Measurements from ENCODE around the gene PLIN5. TPM values are rescaled to one million over a fixed set of nuclear protein-coding genes. Genes with fewer than 3 reads are reported as not detected.

The PLIN5 gene
- total RNA-seq, 6 experiments from 2014 or later, result not detected

- H3K36me3 Mint-ChIP-seq (ENCODE audit: low read depth), result no peaks in the 10 kb centered on the region
- TF ChIP-seq CTCF (IDR thresholded peaks at IDR 0.05), result no peak
- no peaks in the 10 kb centered on the region for H3K4me1 Mint-ChIP-seq (ENCODE audit: low read depth)
- H3K9me3 Mint-ChIP-seq, result no peaks in the 10 kb centered on the region
- DNase-seq, result no peak
- H3K4me3 Mint-ChIP-seq, result no peak overlapping the region
- no peaks in the 10 kb centered on the region; the same call in 1 of the 2 replicates for H3K27me3 Mint-ChIP-seq (ENCODE audit: insufficient read depth)
- H3K27ac Mint-ChIP-seq, result no peak overlapping the region
These were observed 15.5 kb upstream of the PLIN5 start for GRCh38 chr19:4550479-4551050.

GRCh38 chr19:4550018-4550417 is 15.0 kb upstream of the PLIN5 start:
- Mint-ChIP-seq H3K4me1 (ENCODE audit: low read depth) (no peaks in the 10 kb centered on the region), H3K36me3 (ENCODE audit: low read depth) (no peaks in the 10 kb centered on the region), H3K27ac (no peak overlapping the region), H3K27me3 (ENCODE audit: insufficient read depth) (no peaks in the 10 kb centered on the region; the same call in 1 of the 2 replicates), H3K9me3 (no peaks in the 10 kb centered on the region), H3K4me3 (no peak overlapping the region)
- no peak for DNase-seq
- no peak for TF ChIP-seq CTCF (IDR thresholded peaks at IDR 0.05)

GRCh38 chr19:4548238-4548584 is 13.2 kb upstream of the PLIN5 start:
- H3K27me3 Mint-ChIP-seq (ENCODE audit: insufficient read depth), result no peaks in the 10 kb centered on the region; the same call in 1 of the 2 replicates
- H3K4me1 Mint-ChIP-seq (ENCODE audit: low read depth), result no peaks in the 10 kb centered on the region
- no peak overlapping the region for H3K4me3 Mint-ChIP-seq
- TF ChIP-seq CTCF (IDR thresholded peaks at IDR 0.05), result no peak
- H3K27ac Mint-ChIP-seq, result no peak overlapping the region
- no peaks in the 10 kb centered on the region for H3K36me3 Mint-ChIP-seq (ENCODE audit: low read depth)
- no peak for DNase-seq
- no peaks in the 10 kb centered on the region for H3K9me3 Mint-ChIP-seq

GRCh38 chr19:4547303-4548237 is 12.5 kb upstream of the PLIN5 start:
- no peaks in the 10 kb centered on the region for H3K9me3 Mint-ChIP-seq
- H3K27ac Mint-ChIP-seq, result no peak overlapping the region
- H3K4me3 Mint-ChIP-seq, result no peak overlapping the region
- no peak for DNase-seq
- no peaks in the 10 kb centered on the region; the same call in 1 of the 2 replicates for H3K27me3 Mint-ChIP-seq (ENCODE audit: insufficient read depth)
- H3K4me1 Mint-ChIP-seq (ENCODE audit: low read depth), result no peaks in the 10 kb centered on the region
- peak; percentile 53 for TF ChIP-seq CTCF (IDR thresholded peaks at IDR 0.05)
- no peaks in the 10 kb centered on the region for H3K36me3 Mint-ChIP-seq (ENCODE audit: low read depth)

- DNase-seq, result no peak
- no peak for TF ChIP-seq CTCF (IDR thresholded peaks at IDR 0.05)
- H3K27me3 Mint-ChIP-seq (ENCODE audit: insufficient read depth), result peaks cover 9% of the 10 kb centered on the region
- H3K4me1 Mint-ChIP-seq (ENCODE audit: low read depth), result no peaks in the 10 kb centered on the region
- H3K4me3 Mint-ChIP-seq, result no peak overlapping the region
- no peaks in the 10 kb centered on the region; the same call in 1 of the 2 replicates for H3K36me3 Mint-ChIP-seq (ENCODE audit: low read depth)
- no peak overlapping the region for H3K27ac Mint-ChIP-seq
- H3K9me3 Mint-ChIP-seq, result no peaks in the 10 kb centered on the region
These were observed 9.0 kb upstream of the PLIN5 start for GRCh38 chr19:4543842-4544647.
